PC-3 (cell line): Measurements from ENCODE around the gene RNU1-3.

ENCODE experiments used
- EZH2phosphoT487 ChIP-seq: fragments of 300-600 bp; sonication (generic); IDR thresholded peaks from 2 replicates; pipeline ENCODE4 v1.6.1; 2018; ENCODE audit warnings: mild to moderate bottlenecking, antibody characterized with exemption, low read length, borderline replicate concordance
- TF ChIP-seq, protein P1 (sequence below): fragments of 300-600 bp; sonication (generic); conservative IDR thresholded peaks from 2 replicates; pipeline ENCODE4 v1.5.1; 2017; ENCODE audit warnings: antibody characterized with exemption, low read depth, mild to moderate bottlenecking, low read length

GRCh38 chr1:16677552-16678431, 11.0 kb upstream of the RNU1-3 start:
- TF ChIP-seq, protein P1, sequence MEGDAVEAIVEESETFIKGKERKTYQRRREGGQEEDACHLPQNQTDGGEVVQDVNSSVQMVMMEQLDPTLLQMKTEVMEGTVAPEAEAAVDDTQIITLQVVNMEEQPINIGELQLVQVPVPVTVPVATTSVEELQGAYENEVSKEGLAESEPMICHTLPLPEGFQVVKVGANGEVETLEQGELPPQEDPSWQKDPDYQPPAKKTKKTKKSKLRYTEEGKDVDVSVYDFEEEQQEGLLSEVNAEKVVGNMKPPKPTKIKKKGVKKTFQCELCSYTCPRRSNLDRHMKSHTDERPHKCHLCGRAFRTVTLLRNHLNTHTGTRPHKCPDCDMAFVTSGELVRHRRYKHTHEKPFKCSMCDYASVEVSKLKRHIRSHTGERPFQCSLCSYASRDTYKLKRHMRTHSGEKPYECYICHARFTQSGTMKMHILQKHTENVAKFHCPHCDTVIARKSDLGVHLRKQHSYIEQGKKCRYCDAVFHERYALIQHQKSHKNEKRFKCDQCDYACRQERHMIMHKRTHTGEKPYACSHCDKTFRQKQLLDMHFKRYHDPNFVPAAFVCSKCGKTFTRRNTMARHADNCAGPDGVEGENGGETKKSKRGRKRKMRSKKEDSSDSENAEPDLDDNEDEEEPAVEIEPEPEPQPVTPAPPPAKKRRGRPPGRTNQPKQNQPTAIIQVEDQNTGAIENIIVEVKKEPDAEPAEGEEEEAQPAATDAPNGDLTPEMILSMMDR: no peak
- TF ChIP-seq EZH2phosphoT487: no peak
